GM19397 (cell line): ENCODE measurements around the gene NKIRAS2.

Experiments
- ATAC-seq: cut with Tn5 transposase; IDR thresholded peaks from one replicate; pipeline ENCODE4 v1.9.1; 2021; ENCODE audit warnings: mild to moderate bottlenecking, moderate library complexity; ENCODE audit not compliant: unreplicated experiment

NKIRAS2 gene

GRCh38 chr17:42025936-42026335 is 6.0 kb downstream of the NKIRAS2 start:
- ATAC-seq = no peak

- ATAC-seq = no peak
Measured at GRCh38 chr17:42026857-42027589, 7.1 kb downstream of the NKIRAS2 start.

- ATAC-seq = no peak
Measured at GRCh38 chr17:42027590-42027889, 7.7 kb downstream of the NKIRAS2 start.

- no peak for ATAC-seq
Measured at GRCh38 chr17:42027961-42028790, 8.3 kb downstream of the NKIRAS2 start.

- no peak for ATAC-seq
Measured at GRCh38 chr17:42028791-42029127, 8.9 kb downstream of the NKIRAS2 start.

GRCh38 chr17:42031584-42031983 is 11.7 kb downstream of the NKIRAS2 start:
- ATAC-seq = no peak

GRCh38 chr17:42034059-42034458 is 14.2 kb downstream of the NKIRAS2 start:
- no peak for ATAC-seq

GRCh38 chr17:42038221-42038973 is 18.5 kb downstream of the NKIRAS2 start:
- no peak for ATAC-seq

- no peak for ATAC-seq
Measured at GRCh38 chr17:42039794-42040763, 20.2 kb downstream of the NKIRAS2 start.

- ATAC-seq = no peak
Measured at GRCh38 chr17:42040818-42041217, 20.9 kb downstream of the NKIRAS2 start.

- no peak for ATAC-seq
Measured at GRCh38 chr17:42041619-42042018, 21.7 kb downstream of the NKIRAS2 start.

- ATAC-seq = no peak
Measured at GRCh38 chr17:42042598-42043319, 22.9 kb downstream of the NKIRAS2 start.

GRCh38 chr17:42045719-42046118 is 25.8 kb downstream of the NKIRAS2 start:
- no peak for ATAC-seq

- no peak for ATAC-seq
Measured at GRCh38 chr17:42047343-42047742, 27.5 kb downstream of the NKIRAS2 start.

- ATAC-seq = peak; percentile 7
Measured at GRCh38 chr17:42049834-42050392, 30.0 kb downstream of the NKIRAS2 start.

- peak; percentile 65 for ATAC-seq
Measured at GRCh38 chr17:42050393-42051012, 30.6 kb downstream of the NKIRAS2 start, which contains the start of gene C17orf113. TSS of gene C17orf113 (minus strand) at chr17:42050601. CDS start at chr17:42043376, 7,225 bp downstream.

GRCh38 chr17:42051013-42051400 is 31.1 kb downstream of the NKIRAS2 start:
- no peak for ATAC-seq

GRCh38 chr17:42051645-42052044 is 31.8 kb downstream of the NKIRAS2 start:
- ATAC-seq = no peak

GRCh38 chr17:42052346-42052877 is 32.5 kb downstream of the NKIRAS2 start:
- no peak for ATAC-seq
